Right lobe of liver (tissue), 4 donors: ENCODE results near the gene WDFY3.

ENCODE experiments used
- POLR2A ChIP-seq: fragments of 450-650 bp; IDR thresholded peaks from one replicate; pipeline ENCODE4 v1.6.1; 2017; ENCODE audit warnings: antibody characterized with exemption, mild to moderate bottlenecking
- TF ChIP-seq, protein P1 (sequence below), 4 donors: fragments of 200-600 bp in 3 of 4; fragments of 450-650 bp in 1 of 4; IDR thresholded peaks; one replicate each; pipeline versions ENCODE4 v1.5.1 to v1.8.0; 2016 to 2022; ENCODE audit warnings: antibody characterized with exemption in 4 of 4, mild to moderate bottlenecking in 2 of 4
- donor health status: DM: no; HTN: no; CAD: no.
- donor health status: DM: no; HTN: no; CAD: no.
- donor health status: DM: no; HTN: yes; CAD: no.

DNA sequence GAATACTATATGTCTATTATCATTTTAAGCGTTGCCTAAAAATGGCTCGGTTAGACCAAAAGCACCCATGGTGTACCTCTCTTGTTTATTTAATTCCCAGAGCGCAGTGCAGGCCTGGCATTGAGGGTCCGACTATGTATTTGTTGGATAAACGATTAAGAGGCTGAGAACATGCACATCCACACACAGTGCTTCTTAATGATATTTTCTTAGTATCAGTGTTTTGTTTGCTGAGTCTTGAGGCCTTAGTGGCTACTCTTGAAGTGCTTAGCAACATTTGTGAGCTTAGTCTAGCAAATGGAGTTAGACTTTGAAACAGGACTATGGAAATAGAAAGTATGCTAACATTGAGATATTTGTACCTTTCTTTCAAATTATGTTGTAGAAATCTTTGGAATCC, 339.8 kb downstream of the WDFY3 start:
- TF ChIP-seq, protein P1, sequence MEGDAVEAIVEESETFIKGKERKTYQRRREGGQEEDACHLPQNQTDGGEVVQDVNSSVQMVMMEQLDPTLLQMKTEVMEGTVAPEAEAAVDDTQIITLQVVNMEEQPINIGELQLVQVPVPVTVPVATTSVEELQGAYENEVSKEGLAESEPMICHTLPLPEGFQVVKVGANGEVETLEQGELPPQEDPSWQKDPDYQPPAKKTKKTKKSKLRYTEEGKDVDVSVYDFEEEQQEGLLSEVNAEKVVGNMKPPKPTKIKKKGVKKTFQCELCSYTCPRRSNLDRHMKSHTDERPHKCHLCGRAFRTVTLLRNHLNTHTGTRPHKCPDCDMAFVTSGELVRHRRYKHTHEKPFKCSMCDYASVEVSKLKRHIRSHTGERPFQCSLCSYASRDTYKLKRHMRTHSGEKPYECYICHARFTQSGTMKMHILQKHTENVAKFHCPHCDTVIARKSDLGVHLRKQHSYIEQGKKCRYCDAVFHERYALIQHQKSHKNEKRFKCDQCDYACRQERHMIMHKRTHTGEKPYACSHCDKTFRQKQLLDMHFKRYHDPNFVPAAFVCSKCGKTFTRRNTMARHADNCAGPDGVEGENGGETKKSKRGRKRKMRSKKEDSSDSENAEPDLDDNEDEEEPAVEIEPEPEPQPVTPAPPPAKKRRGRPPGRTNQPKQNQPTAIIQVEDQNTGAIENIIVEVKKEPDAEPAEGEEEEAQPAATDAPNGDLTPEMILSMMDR (IDR thresholded peaks at IDR 0.05): no peak
- no peak for TF ChIP-seq POLR2A
